Effector memory CD8-positive, alpha-beta T cell (primary cell): Measurements from ENCODE around the gene ACMSD.
"Not testable (repeated sequence)": the region's sequence is repeated elsewhere in the genome, so short reads cannot be mapped to it uniquely, and the experiment has no call there.

Experiments used
- ATAC-seq: fragments of 150-1000 bp; cut with Tn5 transposase; replicated peaks from 2 replicates; pipeline ENCODE4 v1.10.0; 2021; ENCODE audit warnings: mild to moderate bottlenecking, moderate library complexity
- DNase-seq, 3 experiments: peaks; one replicate each; pipeline ENCODE4 v3.0.0; 2021
- H3K27ac Mint-ChIP-seq, 2 donors: one replicate each; pipeline ENCODE4 v1.8.0; 2022; ENCODE audit warnings: mild to moderate bottlenecking in 2 of 2, mixed read lengths in 2 of 2, moderate library complexity in 2 of 2
- H3K27me3 Mint-ChIP-seq, 2 donors: one replicate each; pipeline ENCODE4 v1.8.0; 2022; ENCODE audit warnings: mixed read lengths in 2 of 2
- H3K36me3 Mint-ChIP-seq: one replicate; pipeline ENCODE4 v1.8.0; 2022; ENCODE audit warnings: mild to moderate bottlenecking, moderate library complexity, mixed read lengths; ENCODE audit not compliant: insufficient read depth
- H3K4me1 Mint-ChIP-seq, 2 donors: one replicate each; pipeline ENCODE4 v1.8.0; 2022; ENCODE audit warnings: low read depth in 2 of 2, mixed read lengths in 2 of 2
- H3K4me3 Mint-ChIP-seq, 2 donors: one replicate each; pipeline ENCODE4 v1.8.0; 2022; ENCODE audit warnings: mild to moderate bottlenecking in 2 of 2, mixed read lengths in 2 of 2, moderate library complexity in 2 of 2
- H3K9me3 Mint-ChIP-seq, 2 donors: one replicate each; pipeline ENCODE4 v1.8.0; 2022; ENCODE audit warnings: mixed read lengths in 2 of 2
- total RNA-seq, 9 experiments: gene quantifications; one replicate each; lab custom pipeline; 2026; lab: John Stamatoyannopoulos, UW

ACMSD gene
- total RNA-seq: 0 to 0.03 (median 0) reads per million in 9 experiments

DNA sequence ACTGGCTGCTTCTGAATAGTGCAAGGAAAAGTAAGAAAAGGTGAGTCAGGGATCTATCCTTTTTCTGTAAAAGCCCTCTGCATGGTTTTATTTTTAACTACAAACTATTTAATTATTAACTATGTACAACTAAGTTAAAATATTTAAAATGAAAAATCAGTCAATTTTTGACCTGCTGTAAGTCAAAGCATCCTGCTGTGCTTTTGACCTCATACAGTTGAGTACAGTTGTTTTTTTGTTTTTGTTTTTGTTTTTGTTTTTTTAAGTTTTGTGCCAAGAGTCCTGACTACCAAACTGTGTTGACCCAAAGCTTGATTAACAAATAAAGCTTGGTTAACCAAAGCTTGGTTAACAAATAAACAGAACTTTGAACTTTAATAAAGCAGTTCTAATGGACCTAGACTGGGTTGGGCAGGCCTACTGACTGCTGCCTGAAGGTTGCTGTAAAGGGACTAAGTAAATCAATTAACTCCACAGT is at the start of gene ACMSD:
TSS of gene ACMSD (plus strand) at position 474 of the 478 bp plus-strand sequence. CDS start 67 bp downstream, outside the sequence.
- Mint-ChIP-seq H3K27me3 (peaks cover 22 to 23% of the 10 kb centered on the region in 2 donors), H3K4me1 (no peaks in the 10 kb centered on the region), H3K9me3 (peaks cover 2 to 9% of the 10 kb centered on the region in 2 donors), H3K27ac (no peak within 1 kb of the TSS), H3K36me3 (peaks cover 3% of the 10 kb centered on the region), H3K4me3 (no peak within 1 kb of the TSS)
- DNase-seq (no peak), ATAC-seq (no peak)

DNA sequence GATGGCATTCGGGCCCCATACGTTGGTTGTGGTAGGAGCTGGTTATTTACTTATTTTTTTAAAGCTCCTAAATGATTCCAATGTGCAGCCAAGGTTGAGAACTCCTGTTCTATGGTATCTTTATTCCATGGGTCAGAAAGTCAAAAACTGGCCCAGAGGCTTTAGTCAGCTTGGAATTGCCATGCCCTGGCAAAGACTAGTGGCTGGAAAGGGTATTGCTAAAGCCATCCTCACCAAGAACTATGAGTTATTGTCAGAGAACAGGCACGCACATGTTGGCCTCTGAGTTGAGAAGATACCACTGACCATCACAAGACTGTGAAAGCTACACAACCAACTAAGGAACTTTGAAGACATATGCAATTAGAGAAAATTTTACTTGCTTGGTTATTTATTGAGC is 47.9 kb upstream of the ACMSD start:
- Mint-ChIP-seq H3K9me3 (no peaks in the 10 kb centered on the region), H3K4me3 (no peak overlapping the region), H3K4me1 (no peaks in the 10 kb centered on the region), H3K27me3 (peaks cover 7 to 39% of the 10 kb centered on the region in 2 donors), H3K36me3 (no peaks in the 10 kb centered on the region), H3K27ac (no peak overlapping the region)
- no peak for DNase-seq
- ATAC-seq: no peak

DNA sequence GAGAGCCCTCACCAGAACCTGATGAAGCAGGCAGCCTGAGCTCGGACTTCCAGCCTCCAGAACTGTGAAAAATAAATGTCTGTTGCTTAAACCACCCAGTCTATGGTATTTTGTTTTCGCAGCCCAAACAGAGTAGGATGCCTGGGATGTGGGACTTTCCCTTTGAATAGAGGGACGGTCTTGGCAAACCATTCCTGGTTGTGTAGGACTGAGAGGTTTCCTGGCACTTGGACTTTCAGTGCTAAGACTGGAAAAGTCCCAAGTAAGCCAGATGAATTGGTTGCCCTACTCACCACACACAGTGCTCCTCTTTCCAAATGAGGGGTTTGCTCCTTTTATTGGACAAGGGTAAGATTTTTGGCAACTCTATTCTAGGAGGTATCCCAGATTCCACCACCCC is 46.8 kb upstream of the ACMSD start:
- Mint-ChIP-seq H3K36me3 (no peaks in the 10 kb centered on the region), H3K9me3 (no peaks in the 10 kb centered on the region), H3K27me3 (peaks cover 7 to 42% of the 10 kb centered on the region in 2 donors), H3K27ac (no peak overlapping the region), H3K4me1 (no peaks in the 10 kb centered on the region), H3K4me3 (no peak overlapping the region)
- DNase-seq (no peak), ATAC-seq (no peak)

DNA sequence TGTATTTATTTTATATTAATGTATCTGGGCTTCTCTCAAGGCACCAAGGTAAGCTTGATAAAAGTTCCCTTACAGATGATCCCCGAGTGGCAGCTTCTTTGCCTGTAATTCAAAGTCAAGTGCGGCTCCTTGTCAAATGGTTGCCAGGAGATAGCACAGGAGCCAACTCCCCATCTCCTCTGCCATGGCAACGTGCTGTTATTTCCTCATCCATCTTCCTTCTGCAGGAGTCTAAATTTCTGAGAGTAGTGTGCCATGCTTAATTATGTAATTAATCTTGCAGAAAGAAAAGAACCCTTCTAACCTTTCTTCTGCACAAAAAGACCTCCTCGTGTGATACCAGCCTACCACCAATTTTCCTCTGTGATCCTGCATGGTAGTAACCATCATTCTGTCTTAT is 46.2 kb upstream of the ACMSD start:
- Mint-ChIP-seq H3K36me3 (no peaks in the 10 kb centered on the region), H3K4me1 (no peaks in the 10 kb centered on the region), H3K9me3 (no peaks in the 10 kb centered on the region), H3K27ac (no peak overlapping the region), H3K4me3 (no peak overlapping the region), H3K27me3 (peaks cover 7 to 48% of the 10 kb centered on the region in 2 donors)
- ATAC-seq: no peak
- no peak for DNase-seq

DNA sequence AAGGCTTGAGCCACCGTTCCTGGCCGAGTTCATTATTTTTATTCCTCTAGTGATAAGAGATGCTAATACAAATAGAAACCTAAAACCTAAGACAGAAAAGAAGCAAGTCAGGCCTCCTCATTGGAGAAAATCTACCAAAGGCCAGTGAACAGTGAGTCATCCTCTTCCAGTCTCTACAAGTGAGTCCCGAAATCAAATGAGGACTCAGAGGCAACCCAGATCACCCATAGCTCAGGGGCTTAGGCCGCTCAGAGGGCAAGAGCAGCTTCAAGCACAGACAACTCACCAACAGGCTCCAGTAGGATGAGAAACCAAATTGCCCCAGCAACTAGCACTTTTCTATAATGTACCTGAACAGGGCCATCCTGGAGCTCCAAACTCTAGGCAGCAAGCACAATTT is 42.7 kb upstream of the ACMSD start:
- H3K4me1 Mint-ChIP-seq: no peaks in the 10 kb centered on the region
- no peak overlapping the region for H3K4me3 Mint-ChIP-seq
- DNase-seq (no peak), ATAC-seq (no peak)
- no peaks in the 10 kb centered on the region for H3K36me3 Mint-ChIP-seq
- H3K27ac Mint-ChIP-seq: no peak overlapping the region
- peaks cover 0 to 39% of the 10 kb centered on the region in 2 donors for H3K27me3 Mint-ChIP-seq
- no peaks in the 10 kb centered on the region for H3K9me3 Mint-ChIP-seq

DNA sequence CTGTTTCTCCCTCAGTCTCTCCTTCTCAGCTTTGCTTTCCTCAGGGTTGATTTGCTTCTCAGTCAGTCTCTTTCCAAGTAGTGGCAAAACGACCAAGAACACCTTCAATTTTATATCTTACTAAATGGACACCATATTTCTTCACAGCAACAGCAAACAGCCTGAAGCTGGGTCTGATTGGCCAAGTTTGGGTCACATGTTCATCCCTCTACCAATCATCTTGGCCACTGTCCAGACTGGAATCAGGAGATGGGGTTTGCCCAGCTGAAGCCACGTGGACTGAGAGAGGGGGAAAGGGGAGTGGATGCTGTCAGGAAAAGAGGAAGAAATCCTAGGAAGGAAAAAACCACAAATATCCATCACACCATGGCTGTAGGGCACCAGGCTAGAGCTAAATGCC is 42.0 kb upstream of the ACMSD start:
- Mint-ChIP-seq H3K4me3 (no peak overlapping the region), H3K4me1 (no peaks in the 10 kb centered on the region), H3K9me3 (no peaks in the 10 kb centered on the region), H3K27ac (no peak overlapping the region), H3K36me3 (no peaks in the 10 kb centered on the region), H3K27me3 (peaks cover 0 to 39% of the 10 kb centered on the region in 2 donors)
- ATAC-seq (no peak), DNase-seq (no peak)

DNA sequence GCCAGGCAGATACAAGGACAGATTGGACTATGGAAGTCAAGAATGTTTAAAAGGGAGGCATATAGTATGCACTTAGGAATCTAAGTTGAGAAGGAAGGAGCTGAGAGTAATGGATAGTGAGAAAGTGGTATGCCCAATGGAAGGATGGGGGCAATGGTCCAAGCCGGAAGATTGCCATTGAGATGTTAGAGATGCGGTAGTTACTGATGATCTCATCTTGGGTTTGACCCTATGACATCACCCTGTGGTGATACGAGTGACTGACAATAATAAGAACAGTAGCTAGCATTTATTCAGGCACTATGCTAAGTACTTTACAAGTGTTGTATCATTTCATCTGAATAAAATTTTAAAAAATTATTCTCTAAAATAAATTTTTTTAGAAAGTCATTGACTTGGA is 38.5 kb upstream of the ACMSD start:
- no peaks in the 10 kb centered on the region for H3K36me3 Mint-ChIP-seq

DNA sequence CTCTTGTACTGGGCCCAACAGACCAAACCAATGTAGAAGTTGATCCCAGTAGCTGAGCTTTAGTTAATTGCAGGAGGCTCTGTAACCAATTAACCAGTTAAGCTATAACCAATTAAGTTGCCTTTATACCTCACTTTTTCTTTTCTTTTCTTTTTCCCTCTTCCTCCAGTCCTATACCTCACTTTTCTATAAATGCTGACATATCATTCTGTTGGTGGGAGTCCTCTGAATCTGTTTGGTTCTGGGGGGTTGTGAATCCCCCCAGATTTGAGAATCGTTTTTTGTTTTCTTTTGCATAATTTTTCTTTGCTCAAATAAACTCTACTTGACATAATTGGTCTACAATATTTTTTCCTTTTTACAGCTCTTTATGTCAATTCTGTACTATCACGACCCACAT is 38.1 kb upstream of the ACMSD start:
- Mint-ChIP-seq H3K27ac (no peak overlapping the region), H3K4me1 (peaks cover 0 to 2% of the 10 kb centered on the region in 2 donors), H3K27me3 (peaks cover 5 to 13% of the 10 kb centered on the region in 2 donors), H3K9me3 (no peaks in the 10 kb centered on the region), H3K4me3 (no peak overlapping the region), H3K36me3 (no peaks in the 10 kb centered on the region)
- no peak for ATAC-seq
- DNase-seq: no peak

More for the DNA sequence above, 38.5 kb upstream of the ACMSD start:
- Mint-ChIP-seq H3K9me3 (no peaks in the 10 kb centered on the region), H3K27ac (no peak overlapping the region), H3K4me1 (peaks cover 0 to 2% of the 10 kb centered on the region in 2 donors), H3K4me3 (no peak overlapping the region), H3K27me3 (peaks cover 5 to 18% of the 10 kb centered on the region in 2 donors)
- no peak for DNase-seq
- ATAC-seq: no peak

DNA sequence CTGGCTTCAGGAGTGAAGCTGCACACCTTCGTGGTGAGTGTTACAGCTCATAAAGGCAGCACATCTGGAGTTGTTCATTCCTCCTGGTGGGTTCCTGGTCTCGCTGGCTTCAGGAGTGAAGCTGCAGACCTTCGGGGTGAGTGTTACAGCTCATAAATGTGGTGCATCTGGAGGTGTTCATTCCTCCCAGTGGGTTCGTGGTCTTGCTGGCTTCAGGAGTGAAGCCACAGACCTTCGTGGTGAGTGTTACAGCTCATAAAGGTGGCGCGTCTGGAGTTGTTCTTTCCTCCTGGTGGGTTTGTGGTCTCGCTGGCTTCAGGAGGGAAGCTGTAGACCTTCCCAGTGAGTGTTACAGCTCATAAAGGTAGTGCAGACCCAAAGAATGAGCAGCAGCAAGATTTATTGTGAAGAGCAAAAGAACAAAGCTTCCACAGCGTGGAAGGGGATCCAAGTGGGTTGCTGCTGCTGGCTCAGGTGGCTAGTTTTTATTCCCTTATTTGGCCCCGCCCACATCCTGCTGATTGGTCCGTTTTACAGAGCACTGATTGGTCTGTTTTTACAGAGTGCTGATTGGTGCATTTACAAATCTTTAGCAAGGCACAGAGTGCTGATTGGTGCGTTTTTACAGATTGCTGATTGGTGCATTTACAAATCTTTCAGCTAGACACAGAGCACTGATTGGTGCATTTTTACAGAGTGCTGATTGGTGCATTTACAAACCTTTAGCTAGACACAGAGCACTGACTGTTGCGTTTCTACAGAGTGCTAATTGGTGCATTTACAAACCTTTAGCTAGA is 34.6 kb upstream of the ACMSD start:
- ATAC-seq, DNase-seq, H3K36me3 Mint-ChIP-seq, H3K9me3 Mint-ChIP-seq, H3K4me3 Mint-ChIP-seq, H3K27ac Mint-ChIP-seq, H3K27me3 Mint-ChIP-seq, H3K4me1 Mint-ChIP-seq: not testable (repeated sequence)

DNA sequence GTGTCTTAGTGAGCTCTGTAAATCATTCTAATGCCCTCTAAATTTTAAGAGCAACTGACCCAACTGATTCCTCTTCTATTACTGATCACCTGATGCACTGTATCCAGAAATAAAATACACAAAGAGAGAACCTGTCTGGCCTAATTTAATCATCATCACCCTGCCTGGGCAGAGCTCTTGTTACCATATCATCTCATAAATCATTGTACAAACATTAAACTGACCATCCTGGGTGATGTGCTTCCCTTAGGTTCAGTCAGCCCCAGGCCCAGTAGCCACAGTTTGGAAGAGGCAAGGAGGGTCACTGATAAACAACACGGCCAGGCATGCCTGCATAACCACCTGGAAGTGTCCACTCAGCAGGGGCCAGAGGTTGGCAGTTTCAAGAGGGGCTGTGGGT is 22.7 kb upstream of the ACMSD start:
- ATAC-seq (no peak), DNase-seq (no peak)
- Mint-ChIP-seq H3K4me1 (no peaks in the 10 kb centered on the region), H3K27ac (peak overlapping the region in 1 of 2 donors; percentile 49), H3K36me3 (no peaks in the 10 kb centered on the region), H3K27me3 (peaks cover 12 to 20% of the 10 kb centered on the region in 2 donors), H3K9me3 (no peaks in the 10 kb centered on the region), H3K4me3 (no peak overlapping the region)

DNA sequence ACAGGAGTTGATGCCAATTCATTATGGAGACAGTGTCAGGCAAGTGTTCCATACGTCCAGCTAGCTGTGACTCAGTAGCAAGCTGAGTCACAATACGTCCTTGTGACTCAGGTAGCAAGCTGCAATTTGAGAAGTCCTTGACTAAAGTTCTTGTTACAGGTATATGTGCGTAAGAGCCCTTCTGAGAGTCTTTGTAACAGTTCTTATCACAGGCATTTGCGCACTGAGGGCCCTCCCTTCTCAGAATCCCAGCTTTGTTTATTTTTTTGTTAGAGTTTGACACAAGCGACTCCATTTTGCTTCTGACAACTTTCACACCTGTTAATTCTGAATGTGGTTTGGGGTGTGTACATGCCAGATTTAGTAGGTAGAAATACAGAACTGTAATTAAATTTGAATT is 20.1 kb upstream of the ACMSD start:
- Mint-ChIP-seq H3K27ac (no peak overlapping the region), H3K36me3 (no peaks in the 10 kb centered on the region), H3K4me1 (no peaks in the 10 kb centered on the region), H3K9me3 (no peaks in the 10 kb centered on the region), H3K27me3 (peaks cover 24 to 38% of the 10 kb centered on the region in 2 donors), H3K4me3 (no peak overlapping the region)
- DNase-seq (no peak), ATAC-seq (no peak)

DNA sequence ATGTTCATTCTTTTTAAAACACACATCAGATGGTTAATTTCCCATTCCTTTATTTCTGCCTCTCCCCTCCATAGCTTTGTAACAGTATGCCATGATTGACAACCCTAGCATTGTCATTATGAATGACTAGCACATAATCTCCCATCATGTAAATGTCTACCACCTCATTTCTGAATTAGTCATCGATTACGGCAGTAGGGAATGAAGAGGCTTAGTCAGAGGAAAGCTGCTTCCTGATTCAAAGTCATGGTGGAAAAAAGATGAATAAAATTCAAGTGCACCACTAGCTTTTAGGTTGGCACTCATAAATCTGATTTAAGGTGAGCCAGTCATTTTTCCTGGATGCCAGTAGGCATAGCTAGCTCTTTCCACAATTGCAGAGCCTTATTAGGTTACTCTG is 19.1 kb upstream of the ACMSD start:
- Mint-ChIP-seq H3K27me3 (peaks cover 30 to 40% of the 10 kb centered on the region in 2 donors), H3K9me3 (no peaks in the 10 kb centered on the region), H3K27ac (no peak overlapping the region), H3K36me3 (no peaks in the 10 kb centered on the region), H3K4me1 (no peaks in the 10 kb centered on the region), H3K4me3 (no peak overlapping the region)
- DNase-seq (no peak), ATAC-seq (no peak)

DNA sequence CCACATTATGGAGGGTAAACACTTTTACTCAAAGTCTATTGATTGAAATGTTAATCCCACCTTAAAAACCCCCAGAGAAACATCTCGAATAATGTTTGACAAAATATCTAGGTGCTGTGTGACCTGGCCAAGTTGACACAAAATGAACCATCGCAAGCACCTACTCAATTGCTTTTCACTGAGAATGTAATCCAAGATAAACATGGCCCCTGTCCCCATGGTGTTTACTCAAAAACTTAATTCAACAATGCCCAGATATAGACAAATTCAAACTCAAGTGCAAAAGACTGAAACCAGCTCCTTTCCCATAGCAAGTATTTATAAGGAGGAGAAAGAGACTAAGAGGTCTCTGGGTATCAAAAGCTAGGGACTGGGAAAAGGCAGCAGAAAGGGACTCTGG is 15.0 kb upstream of the ACMSD start:
- ATAC-seq: no peak
- H3K4me1 Mint-ChIP-seq: no peaks in the 10 kb centered on the region

DNA sequence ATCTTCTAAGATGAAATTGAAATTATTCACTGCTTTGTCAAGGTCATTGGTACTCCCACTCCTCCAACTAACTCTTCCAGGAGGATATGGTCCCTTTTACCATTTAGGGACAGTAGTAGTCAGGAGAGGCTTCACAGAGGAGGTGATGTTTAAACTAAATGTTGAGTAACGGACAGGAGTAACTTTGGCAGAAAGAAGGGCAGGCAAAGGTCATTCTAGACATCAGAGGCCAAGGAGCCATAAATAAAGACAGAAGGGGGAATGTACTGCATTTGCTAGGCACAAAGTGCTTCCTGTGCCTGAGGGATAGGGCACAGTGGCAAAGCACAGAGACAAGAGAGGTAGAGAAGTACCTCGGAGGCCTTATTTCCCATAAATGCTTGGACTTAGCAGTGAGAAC is 14.6 kb upstream of the ACMSD start:
- H3K4me3 Mint-ChIP-seq: no peak overlapping the region
- peaks cover 21 to 36% of the 10 kb centered on the region in 2 donors for H3K27me3 Mint-ChIP-seq

More for the DNA sequence above, 15.0 kb upstream of the ACMSD start:
- DNase-seq: no peak
- peaks cover 21 to 37% of the 10 kb centered on the region in 2 donors for H3K27me3 Mint-ChIP-seq
- H3K9me3 Mint-ChIP-seq: no peaks in the 10 kb centered on the region
- H3K36me3 Mint-ChIP-seq: no peaks in the 10 kb centered on the region
- no peak overlapping the region for H3K4me3 Mint-ChIP-seq
- H3K27ac Mint-ChIP-seq: no peak overlapping the region

More for the DNA sequence above, 14.6 kb upstream of the ACMSD start:
- no peaks in the 10 kb centered on the region for H3K4me1 Mint-ChIP-seq
- no peaks in the 10 kb centered on the region for H3K9me3 Mint-ChIP-seq
- DNase-seq (no peak), ATAC-seq (no peak)
- no peaks in the 10 kb centered on the region for H3K36me3 Mint-ChIP-seq
- H3K27ac Mint-ChIP-seq: no peak overlapping the region
